SK-N-SH treated with all-trans-retinoic acid at 6 μM for 48 hours (cell line): ENCODE results near the gene SUPT4H1.

ENCODE experiments used
- ARNTL ChIP-seq: fragments of 450-650 bp; formaldehyde crosslinking; IDR thresholded peaks from 2 replicates; pipeline ENCODE4 v1.5.0; 2020; ENCODE audit warnings: low read depth, mild to moderate bottlenecking, moderate library complexity, borderline replicate concordance
- CSDC2 ChIP-seq: fragments of 250-450 bp; sonication (Bioruptor Pico); IDR thresholded peaks from 2 replicates; pipeline ENCODE4 v1.5.0; 2020; ENCODE audit warnings: mild to moderate bottlenecking, moderate library complexity
- CSRNP3 ChIP-seq: fragments of 250-450 bp; sonication (Bioruptor Pico); IDR thresholded peaks from 2 replicates; pipeline ENCODE4 v1.5.1; 2021; ENCODE audit warnings: mild to moderate bottlenecking, moderate library complexity
- GLIS3 ChIP-seq: fragments of 250-450 bp; sonication (Bioruptor Pico); IDR thresholded peaks from 2 replicates; pipeline ENCODE4 v1.5.0; 2020; ENCODE audit warnings: mild to moderate bottlenecking, moderate library complexity
- OSR1 ChIP-seq: fragments of 250-450 bp; sonication (Bioruptor Pico); IDR thresholded peaks from 2 replicates; pipeline ENCODE4 v1.8.0; 2022; ENCODE audit warnings: moderate library complexity, mild to moderate bottlenecking, inconsistent platforms
- PATZ1 ChIP-seq: fragments of 250-450 bp; sonication (Bioruptor Pico); IDR thresholded peaks from 2 replicates; pipeline ENCODE4 v1.8.0; 2020; ENCODE audit warnings: mild to moderate bottlenecking, moderate library complexity, borderline replicate concordance
- RARB ChIP-seq: fragments of 250-450 bp; sonication (Bioruptor Pico); IDR thresholded peaks from 2 replicates; pipeline ENCODE4 v1.8.0; 2021; ENCODE audit warnings: mild to moderate bottlenecking, moderate library complexity
- SNAI2 ChIP-seq: fragments of 250-450 bp; sonication (Bioruptor Pico); IDR thresholded peaks from 2 replicates; pipeline ENCODE4 v1.5.0; 2020; ENCODE audit warnings: mild to moderate bottlenecking, moderate library complexity
- TCF4 ChIP-seq: fragments of 250-450 bp; sonication (Bioruptor Pico); IDR thresholded peaks from 2 replicates; pipeline ENCODE4 v1.8.0; 2021; ENCODE audit warnings: mild to moderate bottlenecking, moderate library complexity, borderline replicate concordance
- ZFP3 ChIP-seq: fragments of 250-450 bp; sonication (Bioruptor Pico); IDR thresholded peaks from 2 replicates; pipeline ENCODE4 v1.5.0; 2020; ENCODE audit warnings: mild to moderate bottlenecking, moderate library complexity
- ZFP30 ChIP-seq: fragments of 450-650 bp; formaldehyde crosslinking; IDR thresholded peaks from 2 replicates; pipeline ENCODE4 v1.5.0; 2022; ENCODE audit warnings: mild to moderate bottlenecking, moderate library complexity
- TF ChIP-seq, protein P1 (sequence below): fragments of 250-450 bp; sonication (Bioruptor Pico); IDR thresholded peaks from 2 replicates; pipeline ENCODE4 v1.5.1; 2020; ENCODE audit warnings: low read depth, mild to moderate bottlenecking, moderate library complexity

GRCh38 chr17:58332778-58333735, 18.9 kb downstream of the SUPT4H1 start:
- TF ChIP-seq GLIS3 (no peak), ZFP3 (no peak), ZFP30 (CRISPR knock-in tag) (no peak), CSDC2 (CRISPR knock-in tag) (no peak), TCF4 (no peak), OSR1 (no peak), CSRNP3 (CRISPR knock-in tag) (no peak), RARB (CRISPR knock-in tag) (no peak), PATZ1 (CRISPR knock-in tag) (no peak), ARNTL (CRISPR knock-in tag) (no peak), SNAI2 (CRISPR knock-in tag) (no peak)
- TF ChIP-seq, protein P1, sequence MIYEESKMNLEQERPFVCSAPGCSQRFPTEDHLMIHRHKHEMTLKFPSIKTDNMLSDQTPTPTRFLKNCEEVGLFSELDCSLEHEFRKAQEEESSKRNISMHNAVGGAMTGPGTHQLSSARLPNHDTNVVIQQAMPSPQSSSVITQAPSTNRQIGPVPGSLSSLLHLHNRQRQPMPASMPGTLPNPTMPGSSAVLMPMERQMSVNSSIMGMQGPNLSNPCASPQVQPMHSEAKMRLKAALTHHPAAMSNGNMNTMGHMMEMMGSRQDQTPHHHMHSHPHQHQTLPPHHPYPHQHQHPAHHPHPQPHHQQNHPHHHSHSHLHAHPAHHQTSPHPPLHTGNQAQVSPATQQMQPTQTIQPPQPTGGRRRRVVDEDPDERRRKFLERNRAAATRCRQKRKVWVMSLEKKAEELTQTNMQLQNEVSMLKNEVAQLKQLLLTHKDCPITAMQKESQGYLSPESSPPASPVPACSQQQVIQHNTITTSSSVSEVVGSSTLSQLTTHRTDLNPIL (CRISPR knock-in tag): no peak
